Stimulated activated CD4-positive, alpha-beta T cell treated with anti-CD3 and anti-CD28 coated beads, Interleukin-15, amount 100 ng/mL, for 48 hours (primary cell): Measurements from ENCODE around the gene HK2.

Experiments used
- DNase-seq, 2 donors: peaks; one replicate each; pipeline ENCODE4 v3.0.0-alpha.2; 2020; ENCODE audit warnings: low read depth in 2 of 2

Gene HK2

DNA sequence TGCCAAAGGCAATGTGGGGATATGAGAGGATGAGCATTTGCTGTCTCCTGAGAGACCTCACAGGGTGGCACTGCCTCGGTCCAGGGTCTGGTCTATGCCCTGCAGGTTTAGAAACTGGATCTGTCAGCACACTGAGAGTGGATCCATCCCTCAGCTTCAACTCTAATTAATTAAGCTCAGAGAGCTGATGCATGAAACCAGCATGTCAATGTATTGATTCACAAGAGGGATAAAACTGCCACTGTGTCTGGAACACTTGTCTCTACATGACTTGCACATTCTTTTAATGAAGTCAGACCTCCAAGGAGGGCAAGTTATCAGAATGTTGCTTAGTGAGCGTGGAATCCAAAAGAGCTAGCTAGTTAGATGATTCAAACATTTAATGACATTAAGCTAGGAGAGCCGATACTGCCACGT lies 102.1 kb downstream of the HK2 start:
- DNase-seq = no peak

DNA sequence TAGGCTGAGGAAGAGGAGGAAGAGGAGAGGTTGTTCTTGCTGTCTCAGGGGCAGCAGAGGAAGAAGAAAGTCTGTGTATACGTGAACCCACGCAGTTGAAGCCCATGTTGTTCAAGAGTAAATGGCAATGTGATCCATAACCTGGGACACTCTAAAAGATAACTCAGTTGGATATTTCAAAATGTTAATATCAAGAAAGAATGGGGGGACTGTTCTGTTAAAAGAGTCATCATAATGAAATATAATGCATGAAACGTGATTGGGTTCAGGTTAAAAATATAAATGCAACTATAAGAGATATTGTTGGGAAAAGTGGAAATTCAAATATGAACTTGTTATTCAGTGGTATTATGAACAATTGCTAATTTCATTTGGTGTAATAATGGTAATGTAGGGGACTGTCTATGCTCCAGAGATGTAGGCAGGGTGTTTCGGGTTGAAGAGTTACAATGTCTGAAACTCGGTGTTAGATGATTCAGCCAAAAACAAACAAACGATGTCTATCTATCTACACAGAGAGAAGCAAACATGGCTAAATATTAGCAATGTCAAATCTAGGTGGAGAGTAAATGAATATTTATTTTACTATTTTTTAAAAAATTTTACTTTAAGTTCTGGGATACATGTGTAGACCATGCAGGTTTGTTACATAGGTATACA lies 103.4 kb downstream of the HK2 start:
- DNase-seq = no peak

DNA sequence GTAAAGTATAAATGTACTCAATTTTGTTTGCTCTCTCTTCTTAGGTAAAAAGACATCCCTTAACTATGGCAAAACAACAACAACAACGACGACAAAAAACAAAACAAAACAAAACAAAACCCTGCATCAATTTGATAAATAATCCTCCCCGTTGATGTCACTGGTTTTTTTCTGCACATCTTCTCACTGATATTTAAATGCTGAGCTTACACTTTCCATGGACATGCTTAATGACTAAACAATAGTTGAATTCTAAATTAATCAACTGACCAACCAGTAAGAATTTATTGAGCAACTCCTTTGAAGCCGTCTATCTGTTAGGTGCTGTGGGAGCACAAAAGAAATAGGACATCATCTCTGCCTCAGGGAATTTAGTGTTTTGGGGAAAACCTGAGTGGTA lies 104.3 kb downstream of the HK2 start:
- no peak for DNase-seq

DNA sequence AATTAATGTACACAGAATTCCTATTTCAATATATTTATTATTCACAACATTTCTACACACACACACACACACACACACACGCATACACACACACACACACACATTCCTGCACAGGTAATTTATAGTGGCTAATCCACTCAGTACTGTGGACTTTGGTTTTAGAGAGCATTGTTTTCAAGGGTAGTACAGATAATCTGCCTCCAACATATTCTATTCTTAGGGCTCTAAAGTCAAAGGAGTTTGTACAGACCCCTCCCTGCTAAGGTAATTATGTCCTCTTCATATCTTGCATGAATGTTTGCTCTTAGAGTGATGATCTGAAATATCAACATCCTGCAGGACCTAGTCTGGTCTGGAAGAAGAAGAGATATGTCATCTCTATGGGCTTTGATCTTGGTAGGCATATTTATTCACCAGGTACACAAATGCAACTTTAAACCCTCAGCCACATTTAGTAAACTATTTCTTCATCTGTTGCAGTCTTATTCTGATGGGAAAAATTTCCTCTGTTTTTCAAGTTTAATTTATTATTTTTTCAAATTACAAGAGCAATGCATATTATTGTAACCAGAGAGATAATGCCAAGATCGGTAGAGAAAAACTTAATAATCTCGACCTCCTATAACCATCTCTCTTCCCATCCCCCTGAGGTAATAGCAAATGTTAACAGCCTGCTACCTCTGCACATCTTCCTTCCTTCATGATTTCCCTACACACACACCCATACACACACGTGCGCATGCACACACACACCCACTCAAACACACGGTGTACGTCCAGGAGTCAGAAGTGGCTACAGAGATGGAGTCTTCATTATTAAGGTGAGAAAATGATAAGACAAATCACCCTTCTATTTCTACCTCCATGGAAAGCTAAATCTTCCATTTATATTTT lies 106.2 kb downstream of the HK2 start:
- DNase-seq = no peak

DNA sequence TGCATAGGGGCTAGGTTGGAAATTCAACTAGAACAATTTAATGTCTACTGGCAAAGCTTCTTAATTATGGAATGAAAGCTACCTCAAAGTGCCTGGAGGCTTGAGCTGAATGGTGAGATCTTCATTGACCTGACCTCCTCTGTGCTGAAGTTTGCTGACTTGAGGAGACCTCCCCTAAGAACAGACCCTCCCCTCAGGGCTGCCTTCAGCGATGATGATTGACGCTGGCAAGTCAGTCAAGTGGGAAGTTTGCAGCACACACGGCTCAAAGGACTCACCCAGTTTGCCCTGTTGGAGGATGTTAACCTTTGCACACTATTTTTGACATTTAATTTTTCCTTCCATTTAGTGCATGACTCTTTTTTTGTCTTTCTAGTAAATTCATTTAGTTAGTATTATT lies 107.4 kb downstream of the HK2 start:
- no peak for DNase-seq

DNA sequence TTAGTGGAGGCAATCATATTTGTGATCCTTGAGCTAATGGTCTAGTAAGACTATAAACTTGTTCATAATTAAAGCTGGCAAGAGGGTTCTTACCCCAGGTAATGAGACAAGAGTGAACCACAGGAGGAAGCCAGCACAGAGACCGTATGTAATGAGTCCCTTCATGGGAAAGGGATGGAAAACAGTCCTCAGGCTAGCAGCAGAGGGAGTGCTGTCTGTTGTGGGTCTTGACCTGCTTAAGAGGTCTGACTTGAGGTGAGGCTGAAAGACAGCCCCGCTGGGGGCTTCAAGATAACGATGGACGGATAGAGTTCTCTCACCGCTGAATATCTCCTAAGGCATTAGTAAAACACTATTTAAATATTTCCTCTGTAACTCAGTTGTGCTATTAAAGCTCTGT lies 108.3 kb downstream of the HK2 start:
- DNase-seq = no peak
